Prostate gland (tissue), 2 donors: Measurements from ENCODE around the gene THUMPD1. TPM values are rescaled to one million over a fixed set of nuclear protein-coding genes. Genes with fewer than 3 reads are reported as not detected.
"Not testable (repeated sequence)": the region's sequence is repeated elsewhere in the genome, so short reads cannot be mapped to it uniquely, and the experiment has no call there.

Source experiments
- DNase-seq: peaks from one replicate; pipeline ENCODE4 v3.0.0-alpha.2; 2019; ENCODE audit warnings: low spot score
- H3K27ac ChIP-seq, 2 donors: fragments of 200-600 bp; sonication (generic); 2 replicates each; pipeline ENCODE4 v1.5.1; 2017 to 2019
- H3K27me3 ChIP-seq: fragments of 200-600 bp; sonication (generic); replicated peaks from 2 replicates; pipeline ENCODE4 v1.5.1; 2019; ENCODE audit not compliant: insufficient read depth
- H3K36me3 ChIP-seq, 2 donors: fragments of 200-600 bp; sonication (generic); 1 replicate in 1 of 2; 2 replicates in 1 of 2; pipeline versions ENCODE4 v1.5.1 to v1.8.1; 2017 to 2019
- H3K4me1 ChIP-seq: fragments of 200-600 bp; sonication (generic); replicated peaks from 2 replicates; pipeline ENCODE4 v1.5.1; 2019
- H3K4me3 ChIP-seq, 2 donors: fragments of 200-600 bp; sonication (generic); 2 replicates each; pipeline ENCODE4 v1.5.1; 2017 to 2019
- H3K9me3 ChIP-seq: fragments of 200-600 bp; sonication (generic); 2 replicates; pipeline ENCODE4 v1.5.1; 2017
- CTCF ChIP-seq, 4 experiments: fragments of 200-600 bp in 2 of 4; fragments of 450-650 bp in 2 of 4; sonication (generic) in 2 of 4; IDR thresholded peaks; 1 replicate in 3 of 4; 2 replicates in 1 of 4; pipeline ENCODE4 v1.5.1; 2016 to 2019; ENCODE audit warnings: antibody characterized with exemption in 4 of 4, mild to moderate bottlenecking in 2 of 4, moderate library complexity in 2 of 4
- POLR2A ChIP-seq: fragments of 450-650 bp; IDR thresholded peaks from one replicate; pipeline ENCODE4 v1.6.1; 2016; ENCODE audit warnings: antibody characterized with exemption, mild to moderate bottlenecking
- POLR2AphosphoS5 ChIP-seq: sonication (generic); formaldehyde crosslinking; IDR thresholded peaks from one replicate; pipeline ENCODE4 v1.6.1; 2017; ENCODE audit warnings: antibody characterized with exemption
- WGBS: methylation state at CpG from one replicate; pipeline ENCODE4 v1.1.5; 2018; 5-methylcytosine and 5-hydroxymethylcytosine counted together
- intact Hi-C: fragments of 100-400 bp; cut with DNase I; formaldehyde crosslinking; loops from one replicate; pipeline ENCODE4 v1.14.2; 2022
- total RNA-seq, 2 donors: library from RNA; depleted of rRNA; stranded (reverse); fragments of >200 nt; gene quantifications; one replicate each; pipeline ENCODE4 v1.1.0, GENCODE V29; 2016

THUMPD1 gene
- total RNA-seq, 2 donors from 2014 or later = 107 to 167 TPM

GRCh38 chr16:20720251-20720650 lies 21.4 kb downstream of the THUMPD1 start:
- no peaks in the 10 kb centered on the region for H3K9me3 ChIP-seq
- no peaks in the 10 kb centered on the region for H3K4me1 ChIP-seq
- H3K27ac ChIP-seq = no peak overlapping the region
- WGBS = 96% methylated on average over 4 of the region's 4 CpGs
- TF ChIP-seq POLR2A (no peak), POLR2AphosphoS5 (no peak), CTCF (IDR thresholded peaks at IDR 0.05) (no peak)
- no peaks in the 10 kb centered on the region for H3K27me3 ChIP-seq
- intact Hi-C loops = no loop called here
- H3K4me3 ChIP-seq = no peak overlapping the region
- H3K36me3 ChIP-seq = no peaks in the 10 kb centered on the region
- DNase-seq = no peak

GRCh38 chr16:20717718-20718117 lies 23.9 kb downstream of the THUMPD1 start:
- H3K27me3 ChIP-seq, H3K36me3 ChIP-seq, intact Hi-C loops, H3K4me3 ChIP-seq, DNase-seq, H3K4me1 ChIP-seq, H3K27ac ChIP-seq, H3K9me3 ChIP-seq: not testable (repeated sequence)

- DNase-seq = no peak
These were observed 30.2 kb downstream of the THUMPD1 start for GRCh38 chr16:20711277-20711911.

GRCh38 chr16:20708129-20708528 lies 33.5 kb downstream of the THUMPD1 start:
- intact Hi-C loops, DNase-seq, H3K27me3 ChIP-seq, H3K9me3 ChIP-seq, H3K4me3 ChIP-seq, H3K36me3 ChIP-seq, H3K4me1 ChIP-seq: not testable (repeated sequence)
- H3K27ac ChIP-seq = peak overlapping the region; percentile 84 to 88
- TF ChIP-seq CTCF (IDR thresholded peaks at IDR 0.05) = peak in 3 of 4 experiments; percentile 31 to 55 (median 37)
- 29% methylated on average over 3 of the region's 3 CpGs for WGBS

More at GRCh38 chr16:20711277-20711911, 30.2 kb downstream of the THUMPD1 start:
- H3K9me3 ChIP-seq = no peaks in the 10 kb centered on the region
- intact Hi-C loops = no loop called here
- H3K27me3 ChIP-seq = no peaks in the 10 kb centered on the region
- H3K36me3 ChIP-seq = no peaks in the 10 kb centered on the region
- 63% methylated on average over 7 of the region's 7 CpGs for WGBS
- H3K4me1 ChIP-seq = no peaks in the 10 kb centered on the region
- no peak overlapping the region for H3K4me3 ChIP-seq
- H3K27ac ChIP-seq = peak overlapping the region in 1 of 2 donors; percentile 39
- TF ChIP-seq CTCF (IDR thresholded peaks at IDR 0.05) = no peak
- TF ChIP-seq POLR2A = no peak
- TF ChIP-seq POLR2AphosphoS5 = no peak

GRCh38 chr16:20707461-20707860 lies 34.2 kb downstream of the THUMPD1 start:
- H3K4me1 ChIP-seq = peaks cover 7% of the 10 kb centered on the region
- H3K4me3 ChIP-seq = no peak overlapping the region
- peak; percentile 79 for DNase-seq
- no peaks in the 10 kb centered on the region for H3K9me3 ChIP-seq
- no peaks in the 10 kb centered on the region for H3K36me3 ChIP-seq
- peak overlapping the region; percentile 84 to 88 for H3K27ac ChIP-seq
- no peaks in the 10 kb centered on the region for H3K27me3 ChIP-seq
- TF ChIP-seq POLR2AphosphoS5 (peak; percentile 85), CTCF (IDR thresholded peaks at IDR 0.05) (no peak), POLR2A (no peak)
- intact Hi-C loops = no loop called here
- 94% methylated on average over 2 of the region's 2 CpGs for WGBS

- H3K36me3 ChIP-seq, H3K4me1 ChIP-seq, intact Hi-C loops, H3K27me3 ChIP-seq, H3K9me3 ChIP-seq, H3K4me3 ChIP-seq, DNase-seq: not testable (repeated sequence)
- H3K27ac ChIP-seq = peak overlapping the region; percentile 84 to 88
- WGBS = 89% methylated on average over 1 of the region's 1 CpG
These were observed 35.6 kb downstream of the THUMPD1 start for GRCh38 chr16:20705972-20706371.
